Measurements from ENCODE around the gene FGD6. TPM values are rescaled to one million over a fixed set of nuclear protein-coding genes. Genes with fewer than 3 reads are reported as not detected.

The FGD6 gene
- total and polyA plus RNA-seq, 2 of the 4 experiments (the other 2 are of a cell fraction): 2.6 to 9.5 TPM

DNA sequence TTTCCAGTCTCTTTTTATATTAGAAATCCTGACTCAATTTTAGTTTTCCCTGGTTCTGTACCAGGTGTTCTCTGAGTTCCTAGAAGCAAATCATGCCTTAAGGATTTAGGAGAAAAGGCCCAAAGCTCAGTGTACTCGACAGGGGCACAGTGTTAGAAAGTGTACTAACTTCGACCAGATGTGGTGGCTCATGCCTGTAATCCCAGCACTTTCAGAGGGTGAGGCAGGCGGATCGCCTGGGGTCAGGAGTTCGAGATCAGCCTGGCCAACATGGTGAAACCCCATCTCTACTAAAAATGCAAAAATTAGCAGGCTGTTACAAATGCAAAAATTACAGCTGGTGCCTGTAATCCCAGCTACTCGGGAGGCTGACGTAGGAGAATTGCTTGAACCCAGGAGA is 12.4 kb upstream of the FGD6 start:
- no peak overlapping the region for H2BK20ac ChIP-seq (ENCODE audit: low read depth, low read length)
- H2BK5ac ChIP-seq (ENCODE audit: low read depth, low read length, poor library complexity, severe bottlenecking): no peak overlapping the region
- H3K56ac ChIP-seq (ENCODE audit: extremely low read depth, insufficient read depth, low read length): no peak overlapping the region
- intact Hi-C loops (cut with micrococcal nuclease) (no loop called here), in situ Hi-C loops (cut with MboI; ENCODE audit: low sequenced_read_pairs) (no loop called here), dilution Hi-C loops (cut with HindIII; ENCODE audit: low sequenced_read_pairs, unreplicated experiment) (no loop called here)
- H2BK15ac ChIP-seq (ENCODE audit: low read depth, low read length): no peak overlapping the region
- H3K9me1 ChIP-seq (ENCODE audit: insufficient read depth, low read length): peaks cover 3% of the 10 kb centered on the region; the same call in 1 of the 2 replicates
- H3K27ac ChIP-seq (ENCODE audit: insufficient read depth, low read length): no peak overlapping the region
- POLR2A ChIA-PET (ENCODE audit: unreplicated experiment): interaction anchor here (0.7 kb wide), 1 partner anchor 288 kb away, joined by 4 read pairs; no protein-coding TSS in a partner anchor
- 0 out of 2 replicates have a peak overlapping the region, but pooled peaks have one; percentile 29 for H3K4ac ChIP-seq (ENCODE audit: low read depth, low read length)
- H3K23ac ChIP-seq (ENCODE audit: low read depth, low read length): peak overlapping the region; percentile 52; the same call in 1 of the 2 replicates
- no peaks in the 10 kb centered on the region for H3K9me3 ChIP-seq (ENCODE audit: control insufficient read depth, insufficient read depth, low read length)
- peaks cover 14 to 53% of the 10 kb centered on the region in 2 experiments; a peak in 3 of 4 replicates for H3K79me1 ChIP-seq (ENCODE audit: low read depth in 1 of 2, low read length in 2 of 2)
- no peak overlapping the region for H4K91ac ChIP-seq (ENCODE audit: insufficient read depth, low read depth, low read length)
- DNase-seq (no peak), ATAC-seq (ENCODE audit: low read depth) (no peak)
- H2BK120ac ChIP-seq (ENCODE audit: low read depth, low read length): no peak overlapping the region
- no peak overlapping the region for H4K5ac ChIP-seq (ENCODE audit: low read depth, low read length)
- peaks cover 9% of the 10 kb centered on the region for H3K4me1 ChIP-seq (ENCODE audit: control insufficient read depth, insufficient read depth, low read length)
- H3K14ac ChIP-seq (replicated peaks; ENCODE audit: low read depth, low read length): no peak overlapping the region; the same call in 1 of the 2 replicates
- no peaks in the 10 kb centered on the region for H3K27me3 ChIP-seq (ENCODE audit: control insufficient read depth, insufficient read depth, low read length)
- TF ChIP-seq MXI1 (IDR thresholded peaks at IDR 0.05; ENCODE audit: borderline replicate concordance, low read depth, low read length) (no peak), SMC3 (IDR thresholded peaks at IDR 0.05; ENCODE audit: low read depth, low read length) (no peak), NFE2L2 (IDR thresholded peaks at IDR 0.05; ENCODE audit: low read depth, low read length) (no peak), CEBPB (IDR thresholded peaks at IDR 0.05; ENCODE audit: low read depth, low read length) (no peak), POLR2A (IDR thresholded peaks at IDR 0.05; ENCODE audit: low read depth, low read length) (no peak), RCOR1 (IDR thresholded peaks at IDR 0.05; ENCODE audit: insufficient replicate concordance, low read length) (no peak), BHLHE40 (IDR thresholded peaks at IDR 0.05; ENCODE audit: low read depth, low read length) (no peak), RFX5 (IDR thresholded peaks at IDR 0.05; ENCODE audit: low read depth, low read length) (no peak), CHD1 (IDR thresholded peaks at IDR 0.05; ENCODE audit: low read depth, low read length) (no peak), MAZ (IDR thresholded peaks at IDR 0.05; ENCODE audit: borderline replicate concordance, low read depth, low read length) (no peak), RAD21 (IDR thresholded peaks at IDR 0.05; ENCODE audit: low read length) (no peak), MAFK (IDR thresholded peaks at IDR 0.05; ENCODE audit: low read depth, low read length) (no peak), FOS (IDR thresholded peaks at IDR 0.05; ENCODE audit: low read depth, low read length) (no peak)
- TF ChIP-seq, protein P1, sequence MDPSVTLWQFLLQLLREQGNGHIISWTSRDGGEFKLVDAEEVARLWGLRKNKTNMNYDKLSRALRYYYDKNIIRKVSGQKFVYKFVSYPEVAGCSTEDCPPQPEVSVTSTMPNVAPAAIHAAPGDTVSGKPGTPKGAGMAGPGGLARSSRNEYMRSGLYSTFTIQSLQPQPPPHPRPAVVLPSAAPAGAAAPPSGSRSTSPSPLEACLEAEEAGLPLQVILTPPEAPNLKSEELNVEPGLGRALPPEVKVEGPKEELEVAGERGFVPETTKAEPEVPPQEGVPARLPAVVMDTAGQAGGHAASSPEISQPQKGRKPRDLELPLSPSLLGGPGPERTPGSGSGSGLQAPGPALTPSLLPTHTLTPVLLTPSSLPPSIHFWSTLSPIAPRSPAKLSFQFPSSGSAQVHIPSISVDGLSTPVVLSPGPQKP (IDR thresholded peaks at IDR 0.05; ENCODE audit: borderline replicate concordance, low read depth, low read length): no peak
- TF ChIP-seq, protein P2, sequence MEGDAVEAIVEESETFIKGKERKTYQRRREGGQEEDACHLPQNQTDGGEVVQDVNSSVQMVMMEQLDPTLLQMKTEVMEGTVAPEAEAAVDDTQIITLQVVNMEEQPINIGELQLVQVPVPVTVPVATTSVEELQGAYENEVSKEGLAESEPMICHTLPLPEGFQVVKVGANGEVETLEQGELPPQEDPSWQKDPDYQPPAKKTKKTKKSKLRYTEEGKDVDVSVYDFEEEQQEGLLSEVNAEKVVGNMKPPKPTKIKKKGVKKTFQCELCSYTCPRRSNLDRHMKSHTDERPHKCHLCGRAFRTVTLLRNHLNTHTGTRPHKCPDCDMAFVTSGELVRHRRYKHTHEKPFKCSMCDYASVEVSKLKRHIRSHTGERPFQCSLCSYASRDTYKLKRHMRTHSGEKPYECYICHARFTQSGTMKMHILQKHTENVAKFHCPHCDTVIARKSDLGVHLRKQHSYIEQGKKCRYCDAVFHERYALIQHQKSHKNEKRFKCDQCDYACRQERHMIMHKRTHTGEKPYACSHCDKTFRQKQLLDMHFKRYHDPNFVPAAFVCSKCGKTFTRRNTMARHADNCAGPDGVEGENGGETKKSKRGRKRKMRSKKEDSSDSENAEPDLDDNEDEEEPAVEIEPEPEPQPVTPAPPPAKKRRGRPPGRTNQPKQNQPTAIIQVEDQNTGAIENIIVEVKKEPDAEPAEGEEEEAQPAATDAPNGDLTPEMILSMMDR (conservative IDR thresholded peaks at IDR 0.05; ENCODE audit: low read depth, low read length): no peak
- TF ChIP-seq, protein P3, sequence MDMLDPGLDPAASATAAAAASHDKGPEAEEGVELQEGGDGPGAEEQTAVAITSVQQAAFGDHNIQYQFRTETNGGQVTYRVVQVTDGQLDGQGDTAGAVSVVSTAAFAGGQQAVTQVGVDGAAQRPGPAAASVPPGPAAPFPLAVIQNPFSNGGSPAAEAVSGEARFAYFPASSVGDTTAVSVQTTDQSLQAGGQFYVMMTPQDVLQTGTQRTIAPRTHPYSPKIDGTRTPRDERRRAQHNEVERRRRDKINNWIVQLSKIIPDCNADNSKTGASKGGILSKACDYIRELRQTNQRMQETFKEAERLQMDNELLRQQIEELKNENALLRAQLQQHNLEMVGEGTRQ (IDR thresholded peaks at IDR 0.05; ENCODE audit: low read depth, low read length): no peak
- 0 out of 2 replicates have a peak overlapping the region, but pooled peaks have one; percentile 10 for H2AK5ac ChIP-seq (ENCODE audit: low read depth, low read length)
- H3K36me3 ChIP-seq (ENCODE audit: control insufficient read depth, insufficient read depth, low read length): peaks cover 5% of the 10 kb centered on the region
- H2AFZ ChIP-seq (replicated peaks; ENCODE audit: low read length, poor library complexity): no peak overlapping the region
- WGBS, 2 experiments (ENCODE audit: extremely low coverage in 2 of 2, insufficient read length in 1 of 2): 80% methylated on average over 1 of the region's 7 CpGs; no CpG with 5 or more reads in 1 of the 2 experiments
- no peak overlapping the region for H3K4me2 ChIP-seq (ENCODE audit: low read depth, low read length)
- peaks cover 10% of the 10 kb centered on the region; the same call in 1 of the 2 replicates for H4K20me1 ChIP-seq (ENCODE audit: insufficient read depth, low read length)
- CTCF ChIA-PET: no interaction called here
- H3K9ac ChIP-seq (ENCODE audit: low read depth, low read length): no peak overlapping the region
- H3K18ac ChIP-seq (ENCODE audit: low read depth, low read length): no peak overlapping the region
- BruUV-seq (replicated peaks): no TSS peak
- no peak overlapping the region for H4K8ac ChIP-seq (ENCODE audit: low read depth in 2 of 2, low read length in 2 of 2)
- H3K4me3 ChIP-seq (ENCODE audit: insufficient read depth, low read depth, low read length): no peak overlapping the region
- H2AK9ac ChIP-seq (replicated peaks; ENCODE audit: low read depth, low read length, poor library complexity): no peak overlapping the region

Measured in IMR-90 (cell line).